ENCODE data around the gene GGTLC2.
"Not testable (repeated sequence)": the region's sequence is repeated elsewhere in the genome, so short reads cannot be mapped to it uniquely, and the experiment has no call there.

DNA sequence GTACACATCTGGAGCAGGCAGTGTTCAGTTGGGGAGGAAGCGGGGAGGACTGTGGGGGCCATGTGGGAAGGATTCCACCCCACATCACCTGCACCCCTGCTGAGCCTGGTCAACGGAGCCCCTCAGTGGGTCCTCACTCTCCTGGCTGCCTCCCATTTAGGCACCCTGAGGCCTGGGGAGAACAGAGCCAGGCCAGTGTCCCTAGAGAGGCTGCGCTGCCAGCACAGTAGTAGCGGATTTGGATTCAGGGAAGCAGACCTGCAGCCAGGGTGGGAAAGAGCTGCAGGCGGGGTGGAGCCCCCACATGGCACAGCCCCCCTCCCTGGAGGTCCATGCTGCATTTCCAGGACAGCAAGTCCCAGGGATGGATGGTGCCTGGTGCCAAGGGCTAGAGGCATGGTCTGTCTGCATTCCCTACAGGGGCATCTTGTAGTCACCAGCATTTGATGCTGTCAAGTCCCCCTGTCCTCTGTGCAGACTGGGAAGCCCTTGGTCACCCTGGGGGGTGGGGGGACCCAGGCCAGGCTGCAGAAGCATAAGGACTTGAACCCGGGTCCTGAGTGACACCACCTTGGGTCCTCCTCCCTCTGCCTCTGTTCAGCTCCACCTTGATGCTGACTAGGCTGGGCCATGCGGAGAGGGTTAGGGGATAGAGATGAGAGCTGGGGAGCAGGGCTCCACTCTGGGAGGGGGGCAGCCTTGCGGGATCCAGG is 6.5 kb downstream of the GGTLC2 start:
- TF ChIP-seq, protein P1, sequence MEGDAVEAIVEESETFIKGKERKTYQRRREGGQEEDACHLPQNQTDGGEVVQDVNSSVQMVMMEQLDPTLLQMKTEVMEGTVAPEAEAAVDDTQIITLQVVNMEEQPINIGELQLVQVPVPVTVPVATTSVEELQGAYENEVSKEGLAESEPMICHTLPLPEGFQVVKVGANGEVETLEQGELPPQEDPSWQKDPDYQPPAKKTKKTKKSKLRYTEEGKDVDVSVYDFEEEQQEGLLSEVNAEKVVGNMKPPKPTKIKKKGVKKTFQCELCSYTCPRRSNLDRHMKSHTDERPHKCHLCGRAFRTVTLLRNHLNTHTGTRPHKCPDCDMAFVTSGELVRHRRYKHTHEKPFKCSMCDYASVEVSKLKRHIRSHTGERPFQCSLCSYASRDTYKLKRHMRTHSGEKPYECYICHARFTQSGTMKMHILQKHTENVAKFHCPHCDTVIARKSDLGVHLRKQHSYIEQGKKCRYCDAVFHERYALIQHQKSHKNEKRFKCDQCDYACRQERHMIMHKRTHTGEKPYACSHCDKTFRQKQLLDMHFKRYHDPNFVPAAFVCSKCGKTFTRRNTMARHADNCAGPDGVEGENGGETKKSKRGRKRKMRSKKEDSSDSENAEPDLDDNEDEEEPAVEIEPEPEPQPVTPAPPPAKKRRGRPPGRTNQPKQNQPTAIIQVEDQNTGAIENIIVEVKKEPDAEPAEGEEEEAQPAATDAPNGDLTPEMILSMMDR (IDR thresholded peaks at IDR 0.05): not testable (repeated sequence)
- TF ChIP-seq POLR2A (IDR thresholded peaks at IDR 0.05): not testable (repeated sequence)

All from body of pancreas (tissue), 4 donors.